Fibroblast of the aortic adventitia (primary cell): ENCODE results near the gene PTGIS. TPM values are rescaled to one million over a fixed set of nuclear protein-coding genes. Genes with fewer than 3 reads are reported as not detected.

Experiments used
- DNase-seq: peaks from one replicate; pipeline ENCODE4 v3.0.0-alpha.2; 2010; ENCODE audit warnings: low read depth
- H3K4me3 ChIP-seq: 2 replicates; pipeline ENCODE4 v1.5.1; 2011; ENCODE audit warnings: low read depth, mild to moderate bottlenecking, control low read depth, low read length, moderate library complexity
- CTCF ChIP-seq: IDR thresholded peaks from 2 replicates; pipeline ENCODE4 v1.5.1; 2011; ENCODE audit warnings: mild to moderate bottlenecking, low read length, control low read depth, inconsistent platforms; ENCODE audit not compliant: insufficient read depth
- total RNA-seq: library from RNA; depleted of rRNA; stranded (reverse); fragments of >200 nt; gene quantifications from 2 replicates; pipeline ENCODE4 v1.2.3, GENCODE V29; 2012; ENCODE audit warnings: low replicate concordance

Gene PTGIS
- total RNA-seq, 1 donor, result 1,011 TPM

- H3K4me3 ChIP-seq, result no peak overlapping the region
- no peak for TF ChIP-seq CTCF
- DNase-seq, result no peak
Measured at GRCh38 chr20:49475292-49476015, 92.5 kb downstream of the PTGIS start.

- DNase-seq, result no peak
- TF ChIP-seq CTCF, result no peak
- H3K4me3 ChIP-seq, result no peak overlapping the region
Measured at GRCh38 chr20:49471397-49471796, 96.5 kb downstream of the PTGIS start.

GRCh38 chr20:49470922-49471321 is 97.0 kb downstream of the PTGIS start:
- DNase-seq, result no peak
- H3K4me3 ChIP-seq, result no peak overlapping the region
- no peak for TF ChIP-seq CTCF

GRCh38 chr20:49469060-49469459 is 98.9 kb downstream of the PTGIS start:
- DNase-seq, result no peak
- no peak overlapping the region for H3K4me3 ChIP-seq
- TF ChIP-seq CTCF, result no peak

GRCh38 chr20:49468412-49468811 is 99.5 kb downstream of the PTGIS start:
- H3K4me3 ChIP-seq, result no peak overlapping the region
- no peak for DNase-seq
- no peak for TF ChIP-seq CTCF

GRCh38 chr20:49466114-49466912 is 101.6 kb downstream of the PTGIS start:
- H3K4me3 ChIP-seq, result no peak overlapping the region
- DNase-seq, result no peak
- TF ChIP-seq CTCF, result no peak
